Hepatocyte (in vitro differentiated cells): ENCODE measurements around the gene FAH.

Experiments
- CTCF ChIP-seq: fragments of 200-600 bp; sonication (generic); IDR thresholded peaks from 2 replicates; pipeline ENCODE4 v1.5.1; 2016; ENCODE audit warnings: antibody characterized with exemption, mild to moderate bottlenecking; ENCODE audit not compliant: poor library complexity
- EZH2 ChIP-seq: fragments of 200-600 bp; sonication (generic); IDR thresholded peaks from 2 replicates; pipeline ENCODE4 v1.6.1; 2016; ENCODE audit warnings: antibody characterized with exemption, mild to moderate bottlenecking, borderline replicate concordance

DNA sequence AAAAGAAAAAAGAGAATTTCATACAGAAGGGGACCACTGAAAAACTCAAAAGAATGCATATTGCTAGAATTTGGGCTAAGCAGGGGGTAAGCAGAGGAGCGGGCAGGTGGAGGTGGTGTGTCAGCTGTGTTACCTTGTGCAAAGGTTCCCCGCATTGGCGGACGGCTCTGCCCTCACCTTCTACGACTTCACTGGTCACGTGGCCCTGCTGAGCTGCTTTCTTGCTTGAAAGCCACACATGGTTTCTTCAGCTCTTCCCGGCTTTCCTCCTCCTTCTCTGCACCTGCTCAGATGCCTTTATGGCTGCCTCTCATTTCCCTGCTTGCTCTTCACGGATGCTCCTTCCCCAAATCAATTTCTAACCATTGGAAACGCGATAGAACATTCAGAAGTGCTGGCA lies 30.5 kb downstream of the FAH start:
- TF ChIP-seq CTCF: no peak
- no peak for TF ChIP-seq EZH2
